ENCODE data around the gene KCNH1.

- TF ChIP-seq EZH2phosphoT487 (IDR thresholded peaks at IDR 0.05; ENCODE audit: borderline replicate concordance, low read depth) (no peak), POLR2AphosphoS5 (IDR thresholded peaks at IDR 0.05; ENCODE audit: low read depth, low read length) (no peak), SMC3 (IDR thresholded peaks at IDR 0.05; ENCODE audit: low read depth, low read length) (no peak), YY1 (IDR thresholded peaks at IDR 0.05; ENCODE audit: low read depth) (no peak), NRF1 (IDR thresholded peaks at IDR 0.05; ENCODE audit: low read depth, low read length) (no peak), FOXJ3 (CRISPR knock-in tag; IDR thresholded peaks at IDR 0.05) (no peak), CHD2 (IDR thresholded peaks at IDR 0.05; ENCODE audit: low read length, partially characterized antibody) (no peak), MXI1 (IDR thresholded peaks at IDR 0.05; ENCODE audit: low read depth, low read length) (no peak), USF2 (IDR thresholded peaks at IDR 0.05; ENCODE audit: borderline replicate concordance, low read depth, low read length) (no peak)
- TF ChIP-seq, protein P1, sequence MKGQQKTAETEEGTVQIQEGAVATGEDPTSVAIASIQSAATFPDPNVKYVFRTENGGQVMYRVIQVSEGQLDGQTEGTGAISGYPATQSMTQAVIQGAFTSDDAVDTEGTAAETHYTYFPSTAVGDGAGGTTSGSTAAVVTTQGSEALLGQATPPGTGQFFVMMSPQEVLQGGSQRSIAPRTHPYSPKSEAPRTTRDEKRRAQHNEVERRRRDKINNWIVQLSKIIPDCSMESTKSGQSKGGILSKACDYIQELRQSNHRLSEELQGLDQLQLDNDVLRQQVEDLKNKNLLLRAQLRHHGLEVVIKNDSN (IDR thresholded peaks at IDR 0.05; ENCODE audit: borderline replicate concordance, low read depth) = no peak
- TF ChIP-seq, protein P2, sequence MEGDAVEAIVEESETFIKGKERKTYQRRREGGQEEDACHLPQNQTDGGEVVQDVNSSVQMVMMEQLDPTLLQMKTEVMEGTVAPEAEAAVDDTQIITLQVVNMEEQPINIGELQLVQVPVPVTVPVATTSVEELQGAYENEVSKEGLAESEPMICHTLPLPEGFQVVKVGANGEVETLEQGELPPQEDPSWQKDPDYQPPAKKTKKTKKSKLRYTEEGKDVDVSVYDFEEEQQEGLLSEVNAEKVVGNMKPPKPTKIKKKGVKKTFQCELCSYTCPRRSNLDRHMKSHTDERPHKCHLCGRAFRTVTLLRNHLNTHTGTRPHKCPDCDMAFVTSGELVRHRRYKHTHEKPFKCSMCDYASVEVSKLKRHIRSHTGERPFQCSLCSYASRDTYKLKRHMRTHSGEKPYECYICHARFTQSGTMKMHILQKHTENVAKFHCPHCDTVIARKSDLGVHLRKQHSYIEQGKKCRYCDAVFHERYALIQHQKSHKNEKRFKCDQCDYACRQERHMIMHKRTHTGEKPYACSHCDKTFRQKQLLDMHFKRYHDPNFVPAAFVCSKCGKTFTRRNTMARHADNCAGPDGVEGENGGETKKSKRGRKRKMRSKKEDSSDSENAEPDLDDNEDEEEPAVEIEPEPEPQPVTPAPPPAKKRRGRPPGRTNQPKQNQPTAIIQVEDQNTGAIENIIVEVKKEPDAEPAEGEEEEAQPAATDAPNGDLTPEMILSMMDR (IDR thresholded peaks at IDR 0.05) = no peak
Observed at GRCh38 chr1:210949039-210949438, 184.9 kb downstream of the KCNH1 start.
